AG04450 (cell line): ENCODE data around the gene HLA-DRB1. TPM values are rescaled to one million over a fixed set of nuclear protein-coding genes. Genes with fewer than 3 reads are reported as not detected.

Experiments
- CTCF ChIA-PET: fragments of 300-600, 350-600 bp; formaldehyde crosslinking; extraction: SDS; loops from one replicate; lab custom pipeline; 2022; ENCODE audit warnings: antibody characterized with exemption, inconsistent platforms; lab: Charles Lee
- POLR2A ChIA-PET: fragments of 350-600 bp; formaldehyde crosslinking; extraction: SDS; loops from one replicate; lab custom pipeline; 2021; ENCODE audit warnings: antibody characterized with exemption, inconsistent platforms; lab: Yijun Ruan, JAX
- DNase-seq: peaks from one replicate; pipeline ENCODE4 v3.0.0-alpha.2; 2011; ENCODE audit warnings: low read depth, low spot score
- H3K27ac ChIP-seq: one replicate; pipeline ENCODE4 v1.5.1; 2012; ENCODE audit warnings: low read depth, low read length, control low read depth
- H3K27me3 ChIP-seq: one replicate; pipeline ENCODE4 v1.6.0; 2012; ENCODE audit warnings: low read length; ENCODE audit not compliant: control insufficient read depth, insufficient read depth
- H3K4me3 ChIP-seq: 2 replicates; pipeline ENCODE4 v1.5.1; 2011; ENCODE audit warnings: mild to moderate bottlenecking, low read depth, low read length, control low read depth
- H3K9me3 ChIP-seq: 2 replicates; pipeline ENCODE4 v1.5.1; 2012; ENCODE audit warnings: low read length; ENCODE audit not compliant: control insufficient read depth, insufficient read depth
- polyA plus RNA-seq: library from polyadenylated mRNA; depleted of rRNA; stranded (reverse); fragments of >200 nt; gene quantifications from 2 replicates; pipeline ENCODE4 v1.2.3, GENCODE V29; 2011
- TF ChIP-seq, protein P1 (sequence below): IDR thresholded peaks from 2 replicates; pipeline ENCODE4 v1.5.1; 2011; ENCODE audit warnings: low read depth, low read length, control low read depth, inconsistent platforms

The HLA-DRB1 gene
- polyA plus RNA-seq, 1 experiment = not detected

DNA sequence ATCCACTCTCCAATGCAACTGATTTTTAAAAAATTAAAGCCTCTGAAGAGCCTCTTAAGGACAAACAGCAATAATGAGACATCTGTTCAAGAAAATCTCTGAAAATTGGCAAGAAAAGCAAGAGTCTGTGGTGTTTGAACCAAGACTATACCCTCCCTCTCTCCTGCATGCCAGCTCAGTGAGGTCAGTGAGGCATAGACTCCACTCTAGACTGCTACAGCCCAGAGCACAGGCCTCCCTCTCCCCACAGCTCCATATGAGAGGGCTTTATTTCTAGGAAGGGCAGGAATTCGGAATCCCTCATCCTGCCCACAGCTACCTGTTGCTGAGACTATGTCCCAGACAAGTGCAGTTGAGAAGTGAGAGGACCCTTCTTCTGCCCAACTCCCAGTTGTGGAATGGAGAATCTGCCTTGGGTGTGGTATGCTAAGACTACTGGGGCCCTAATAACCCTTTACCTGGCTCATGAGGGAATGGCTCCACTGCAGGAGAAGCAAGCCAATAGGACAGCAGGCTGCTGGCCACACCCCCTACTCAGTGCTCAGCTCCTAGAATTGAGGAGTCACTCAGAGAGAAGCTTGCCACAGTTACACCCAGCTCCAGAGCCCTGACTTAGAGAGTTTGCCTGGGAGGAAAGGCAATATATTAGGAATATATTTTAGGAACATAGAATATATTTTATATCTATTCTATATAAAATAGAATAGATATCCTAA lies 24.9 kb upstream of the HLA-DRB1 start:
- no peaks in the 10 kb centered on the region for H3K9me3 ChIP-seq
- POLR2A ChIA-PET = no interaction called here
- H3K27ac ChIP-seq = no peak overlapping the region
- TF ChIP-seq, protein P1, sequence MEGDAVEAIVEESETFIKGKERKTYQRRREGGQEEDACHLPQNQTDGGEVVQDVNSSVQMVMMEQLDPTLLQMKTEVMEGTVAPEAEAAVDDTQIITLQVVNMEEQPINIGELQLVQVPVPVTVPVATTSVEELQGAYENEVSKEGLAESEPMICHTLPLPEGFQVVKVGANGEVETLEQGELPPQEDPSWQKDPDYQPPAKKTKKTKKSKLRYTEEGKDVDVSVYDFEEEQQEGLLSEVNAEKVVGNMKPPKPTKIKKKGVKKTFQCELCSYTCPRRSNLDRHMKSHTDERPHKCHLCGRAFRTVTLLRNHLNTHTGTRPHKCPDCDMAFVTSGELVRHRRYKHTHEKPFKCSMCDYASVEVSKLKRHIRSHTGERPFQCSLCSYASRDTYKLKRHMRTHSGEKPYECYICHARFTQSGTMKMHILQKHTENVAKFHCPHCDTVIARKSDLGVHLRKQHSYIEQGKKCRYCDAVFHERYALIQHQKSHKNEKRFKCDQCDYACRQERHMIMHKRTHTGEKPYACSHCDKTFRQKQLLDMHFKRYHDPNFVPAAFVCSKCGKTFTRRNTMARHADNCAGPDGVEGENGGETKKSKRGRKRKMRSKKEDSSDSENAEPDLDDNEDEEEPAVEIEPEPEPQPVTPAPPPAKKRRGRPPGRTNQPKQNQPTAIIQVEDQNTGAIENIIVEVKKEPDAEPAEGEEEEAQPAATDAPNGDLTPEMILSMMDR = no peak
- DNase-seq = no peak
- H3K27me3 ChIP-seq = no peaks in the 10 kb centered on the region
- CTCF ChIA-PET = no interaction called here
- H3K4me3 ChIP-seq = no peak overlapping the region

DNA sequence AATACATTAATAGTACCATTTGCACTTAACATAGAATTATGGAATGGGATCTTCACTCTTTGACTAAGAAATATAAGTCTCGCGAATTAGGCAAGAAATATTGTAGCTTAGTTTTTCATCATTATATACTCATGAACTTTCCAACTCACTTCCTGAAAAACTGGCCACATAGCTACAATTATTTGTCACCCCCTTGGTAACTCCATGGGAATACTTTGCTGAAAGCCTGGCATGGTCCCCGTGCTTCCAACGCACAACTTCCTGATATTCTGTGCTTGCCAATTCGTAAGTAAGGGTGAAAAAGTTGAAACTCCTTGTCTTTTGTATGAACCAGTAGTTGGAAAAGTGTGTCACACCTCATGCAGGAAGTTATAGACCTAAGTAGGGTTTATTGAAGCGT lies 23.8 kb upstream of the HLA-DRB1 start:
- DNase-seq = no peak
- Histone ChIP-seq H3K27me3 (no peaks in the 10 kb centered on the region), H3K27ac (no peak overlapping the region), H3K9me3 (no peaks in the 10 kb centered on the region), H3K4me3 (no peak overlapping the region)
- TF ChIP-seq, protein P1 = no peak
- ChIA-PET POLR2A (no interaction called here), CTCF (no interaction called here)

DNA sequence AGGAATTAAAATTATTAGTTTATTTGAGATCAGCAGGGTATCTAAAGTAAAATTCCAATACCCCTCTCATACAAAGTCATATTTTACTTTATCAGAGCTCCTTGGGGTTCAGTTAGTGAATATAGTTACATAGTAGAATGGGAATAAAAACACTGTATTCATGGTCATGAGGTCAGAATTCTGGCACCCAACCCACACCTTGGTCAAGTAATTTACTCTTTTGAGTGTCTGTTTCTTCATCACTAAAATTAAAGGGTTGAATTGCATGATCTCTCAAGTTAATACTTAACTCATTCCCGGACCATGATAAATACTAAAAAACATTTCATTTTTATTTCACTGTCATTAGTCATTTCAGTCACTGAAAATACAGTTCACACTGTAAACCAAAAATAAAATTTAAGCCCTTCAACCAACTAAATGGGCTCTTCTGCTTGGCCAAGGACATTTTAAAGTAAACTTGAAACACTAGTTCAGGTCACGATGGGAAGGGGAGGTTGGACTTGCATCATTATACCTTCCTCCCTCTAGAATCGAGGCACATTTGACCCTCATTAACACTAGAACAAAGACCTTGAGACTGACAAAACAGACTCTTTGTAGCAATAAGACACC lies 21.1 kb upstream of the HLA-DRB1 start:
- TF ChIP-seq, protein P1 = no peak
- H3K9me3 ChIP-seq = no peaks in the 10 kb centered on the region
- ChIA-PET POLR2A (no interaction called here), CTCF (no interaction called here)
- no peak overlapping the region for H3K4me3 ChIP-seq
- H3K27me3 ChIP-seq = no peaks in the 10 kb centered on the region
- H3K27ac ChIP-seq = no peak overlapping the region
- no peak for DNase-seq

DNA sequence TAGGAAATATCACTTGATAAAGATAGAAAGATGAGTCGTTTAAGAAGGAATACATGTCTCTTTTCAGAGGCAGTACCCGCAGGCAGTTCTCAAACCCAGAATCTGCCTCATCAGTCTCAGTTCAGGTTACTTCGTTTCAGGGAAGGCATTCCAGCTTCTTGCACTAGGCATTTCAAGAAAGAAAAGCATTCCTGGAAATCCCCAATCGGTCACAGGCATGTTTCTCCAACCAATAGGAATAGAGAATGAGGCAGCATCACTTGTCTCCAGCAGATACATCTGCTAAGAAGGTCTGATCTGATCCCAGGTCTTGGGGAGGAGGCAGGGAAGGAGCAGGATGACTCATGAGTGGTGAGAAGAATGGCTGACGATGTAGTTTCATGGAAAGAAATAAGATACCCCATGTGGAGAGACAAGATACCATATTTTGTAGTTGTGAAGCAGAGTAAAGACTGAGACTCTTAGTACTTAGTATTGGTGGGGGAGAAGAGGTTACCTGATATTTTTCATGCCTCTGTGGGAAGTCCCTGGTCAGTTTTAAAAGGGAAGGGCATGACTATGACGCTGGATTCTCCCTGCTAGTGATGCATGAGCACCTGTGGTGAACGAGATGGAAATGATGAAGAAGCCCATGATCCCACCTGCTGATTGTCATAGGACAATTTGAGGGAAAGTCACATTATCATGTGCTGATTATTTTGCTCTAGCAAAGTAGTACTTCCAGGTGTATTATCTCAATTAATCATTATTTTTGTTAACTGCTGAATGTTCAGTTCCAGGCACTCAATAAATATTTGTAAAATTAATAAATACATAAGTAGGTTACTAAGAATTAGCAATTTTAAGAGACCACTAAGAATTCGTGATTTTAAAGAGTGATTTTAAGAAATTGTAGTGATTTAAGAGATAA lies 20.3 kb upstream of the HLA-DRB1 start:
- no peak overlapping the region for H3K27ac ChIP-seq
- H3K9me3 ChIP-seq = no peaks in the 10 kb centered on the region
- H3K4me3 ChIP-seq = no peak overlapping the region
- ChIA-PET CTCF (no interaction called here), POLR2A (no interaction called here)
- H3K27me3 ChIP-seq = no peaks in the 10 kb centered on the region
- TF ChIP-seq, protein P1 = no peak
- peak; percentile 68 for DNase-seq

DNA sequence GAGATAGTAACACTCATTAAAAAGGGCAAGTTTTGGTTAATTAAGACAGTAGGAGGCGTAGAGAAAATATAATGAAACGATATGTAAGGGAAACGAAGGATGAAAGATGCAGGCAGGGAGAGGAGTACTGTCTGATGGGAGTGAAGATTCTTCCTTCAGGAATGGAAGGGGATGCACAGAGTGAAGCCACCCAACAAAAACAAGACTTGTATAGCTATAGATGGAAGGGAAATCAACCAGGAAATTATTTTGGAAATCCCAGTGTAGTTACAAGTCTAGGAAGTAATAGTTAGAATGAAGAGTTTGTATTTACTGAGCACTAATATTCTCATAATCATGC lies 19.7 kb upstream of the HLA-DRB1 start:
- POLR2A ChIA-PET = no interaction called here
- Histone ChIP-seq H3K27ac (no peak overlapping the region), H3K27me3 (no peaks in the 10 kb centered on the region), H3K4me3 (no peak overlapping the region), H3K9me3 (no peaks in the 10 kb centered on the region)
- DNase-seq = no peak
- TF ChIP-seq, protein P1 = no peak
- CTCF ChIA-PET = no interaction called here
